BLaER1 (cell line): ENCODE data around the gene TCF4.

Experiments used
- H3K27ac ChIP-seq: shearing (Covaris generic); formaldehyde crosslinking; 2 replicates; pipeline ENCODE4 v1.8.1; 2022
- H3K27me3 ChIP-seq: shearing (Covaris generic); formaldehyde crosslinking; 2 replicates; pipeline ENCODE4 v1.8.1; 2022
- H3K36me3 ChIP-seq: shearing (Covaris generic); formaldehyde crosslinking; 2 replicates; pipeline ENCODE4 v1.8.1; 2022
- H3K4me1 ChIP-seq: shearing (Covaris generic); formaldehyde crosslinking; 2 replicates; pipeline ENCODE4 v1.8.1; 2022
- H3K4me2 ChIP-seq: shearing (Covaris generic); formaldehyde crosslinking; 2 replicates; pipeline ENCODE4 v1.8.1; 2022
- H3K4me3 ChIP-seq: shearing (Covaris generic); formaldehyde crosslinking; 2 replicates; pipeline ENCODE4 v1.8.1; 2022
- H3K9ac ChIP-seq: shearing (Covaris generic); formaldehyde crosslinking; 2 replicates; pipeline ENCODE4 v1.8.1; 2022
- H3K9me3 ChIP-seq: shearing (Covaris generic); formaldehyde crosslinking; 2 replicates; pipeline ENCODE4 v1.8.1; 2022
- H4K20me1 ChIP-seq: shearing (Covaris generic); formaldehyde crosslinking; 2 replicates; pipeline ENCODE4 v1.8.1; 2022
- Cebpa-rat ChIP-seq: shearing (Covaris generic); IDR thresholded peaks from 2 replicates; pipeline ENCODE4 v1.8.1; 2022

The TCF4 gene

DNA sequence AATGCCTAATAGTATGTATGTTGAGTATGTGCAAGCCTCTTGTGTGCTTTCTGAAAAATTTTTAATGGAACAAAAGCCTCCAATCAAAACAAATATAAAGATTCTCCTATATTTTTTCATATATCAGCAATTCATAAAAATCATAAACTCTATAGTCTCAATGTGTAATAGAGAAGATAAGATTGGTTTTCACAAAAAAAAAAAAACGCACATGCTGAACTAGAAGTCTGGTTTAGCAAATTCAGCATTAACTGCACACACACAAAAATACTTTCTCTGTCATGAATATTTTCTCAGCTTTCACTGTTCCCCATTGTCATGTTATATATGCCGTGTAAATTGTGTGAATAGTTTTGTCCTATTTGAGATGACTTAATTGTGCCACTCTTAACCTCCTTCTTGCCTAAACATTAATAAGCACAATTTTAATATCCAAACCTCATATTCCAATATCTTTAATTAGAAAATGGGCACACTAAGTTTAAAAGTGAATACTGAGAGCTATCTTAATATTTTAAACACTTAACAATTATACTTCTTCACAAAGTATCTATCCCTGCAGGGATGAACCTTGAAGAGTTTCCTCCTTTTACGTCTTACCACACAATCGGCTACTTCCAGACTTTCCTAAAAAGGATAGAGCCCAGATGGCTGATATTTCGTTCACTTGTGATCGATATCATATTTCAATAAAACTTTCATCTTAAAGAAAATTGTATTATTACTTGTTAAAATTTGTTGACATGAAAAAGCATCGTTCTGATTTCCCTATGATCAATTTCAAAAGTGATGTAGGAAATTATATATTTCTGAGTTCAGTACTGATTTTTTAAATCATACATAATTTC is 242.7 kb downstream of the TCF4 start:
- Histone ChIP-seq H3K4me3 (no peak overlapping the region), H3K27ac (no peak overlapping the region)

DNA sequence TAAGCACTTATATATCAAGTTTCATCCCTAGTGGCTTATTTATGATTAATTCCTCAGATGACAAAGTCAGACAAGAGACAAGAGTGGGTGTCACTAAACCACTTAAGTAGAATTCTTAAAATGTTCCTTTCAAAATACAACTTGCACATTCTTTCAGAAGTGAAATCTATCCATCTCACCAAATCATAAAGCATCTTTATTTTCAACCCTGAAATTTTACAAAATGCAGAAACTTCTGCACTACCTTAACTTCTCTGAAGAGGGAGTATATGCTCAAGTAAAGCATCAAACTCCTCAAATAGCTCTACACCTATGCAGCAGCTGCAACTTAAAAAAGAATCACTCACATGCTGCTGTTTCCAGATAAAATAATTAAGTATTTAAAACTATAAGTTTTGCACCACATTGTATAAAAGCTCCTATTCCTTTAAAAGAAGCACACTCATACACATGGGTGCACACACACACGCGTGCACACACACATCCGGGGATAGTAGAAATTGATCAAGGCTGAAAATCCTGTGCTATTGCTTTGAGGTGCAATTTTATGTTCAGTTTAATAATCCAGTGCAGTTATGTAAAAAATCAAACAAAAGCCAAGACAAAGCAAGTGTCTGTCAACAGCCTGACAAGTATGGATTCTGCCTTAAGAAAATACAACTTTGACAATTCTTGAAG is 244.5 kb downstream of the TCF4 start:
- Histone ChIP-seq H3K9ac (no peak overlapping the region), H3K36me3 (peaks cover 59% of the 10 kb centered on the region), H3K27ac (no peak overlapping the region), H3K9me3 (no peaks in the 10 kb centered on the region), H3K27me3 (no peaks in the 10 kb centered on the region), H3K4me3 (no peak overlapping the region), H4K20me1 (peaks cover 100% of the 10 kb centered on the region), H3K4me2 (no peak overlapping the region), H3K4me1 (peaks cover 34% of the 10 kb centered on the region)
- TF ChIP-seq Cebpa-rat, result no peak

More for the DNA sequence above, 242.7 kb downstream of the TCF4 start:
- Histone ChIP-seq H3K4me1 (peaks cover 16% of the 10 kb centered on the region), H3K9me3 (no peaks in the 10 kb centered on the region), H4K20me1 (peaks cover 100% of the 10 kb centered on the region), H3K9ac (no peak overlapping the region), H3K27me3 (no peaks in the 10 kb centered on the region), H3K36me3 (peaks cover 61% of the 10 kb centered on the region), H3K4me2 (no peak overlapping the region)
- TF ChIP-seq Cebpa-rat, result no peak

DNA sequence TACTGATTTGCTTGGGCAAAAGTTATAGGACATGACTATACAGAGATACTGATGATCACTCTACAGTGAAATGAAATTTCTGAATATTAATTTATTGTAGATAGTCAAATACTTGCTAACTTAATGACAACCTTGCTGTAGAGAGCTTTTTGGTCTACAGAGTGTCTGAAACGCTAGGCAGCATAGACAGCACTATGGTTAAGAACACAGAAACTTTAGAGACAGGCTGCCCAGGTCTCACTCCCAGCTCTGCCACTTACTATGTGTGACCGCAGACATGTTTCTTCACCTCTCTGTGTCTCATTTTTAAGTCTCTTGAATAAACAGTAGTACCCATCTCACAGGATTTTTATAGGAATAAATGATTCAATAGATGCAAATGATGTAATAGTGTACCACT is 247.0 kb downstream of the TCF4 start:
- Histone ChIP-seq H3K4me2 (peak overlapping the region; percentile 50; the same call in 1 of the 2 replicates), H3K9ac (no peak overlapping the region), H4K20me1 (peaks cover 98% of the 10 kb centered on the region), H3K27me3 (no peaks in the 10 kb centered on the region), H3K9me3 (no peaks in the 10 kb centered on the region), H3K36me3 (peaks cover 53% of the 10 kb centered on the region), H3K27ac (no peak overlapping the region), H3K4me3 (no peak overlapping the region), H3K4me1 (peaks cover 42% of the 10 kb centered on the region)
- TF ChIP-seq Cebpa-rat, result no peak

DNA sequence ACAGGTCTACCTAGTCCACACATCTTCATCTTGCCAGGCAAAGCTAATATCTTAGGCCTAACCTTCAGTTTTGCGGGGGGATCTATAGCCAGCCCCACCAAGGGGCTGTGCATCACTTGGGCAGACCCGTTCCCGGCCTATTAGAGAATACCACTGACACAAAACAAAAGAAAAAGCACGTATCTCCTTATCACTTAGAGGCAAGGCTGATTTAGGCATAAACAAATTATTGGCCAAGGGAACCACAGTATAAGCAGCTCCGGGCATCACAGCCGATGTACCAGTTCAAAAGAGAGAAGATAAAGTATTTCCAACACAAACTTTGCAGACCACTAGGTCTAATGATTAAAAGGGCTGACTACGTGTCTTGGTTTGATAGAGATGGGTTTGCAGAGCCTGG is 248.0 kb downstream of the TCF4 start:
- no peak overlapping the region for H3K9ac ChIP-seq

DNA sequence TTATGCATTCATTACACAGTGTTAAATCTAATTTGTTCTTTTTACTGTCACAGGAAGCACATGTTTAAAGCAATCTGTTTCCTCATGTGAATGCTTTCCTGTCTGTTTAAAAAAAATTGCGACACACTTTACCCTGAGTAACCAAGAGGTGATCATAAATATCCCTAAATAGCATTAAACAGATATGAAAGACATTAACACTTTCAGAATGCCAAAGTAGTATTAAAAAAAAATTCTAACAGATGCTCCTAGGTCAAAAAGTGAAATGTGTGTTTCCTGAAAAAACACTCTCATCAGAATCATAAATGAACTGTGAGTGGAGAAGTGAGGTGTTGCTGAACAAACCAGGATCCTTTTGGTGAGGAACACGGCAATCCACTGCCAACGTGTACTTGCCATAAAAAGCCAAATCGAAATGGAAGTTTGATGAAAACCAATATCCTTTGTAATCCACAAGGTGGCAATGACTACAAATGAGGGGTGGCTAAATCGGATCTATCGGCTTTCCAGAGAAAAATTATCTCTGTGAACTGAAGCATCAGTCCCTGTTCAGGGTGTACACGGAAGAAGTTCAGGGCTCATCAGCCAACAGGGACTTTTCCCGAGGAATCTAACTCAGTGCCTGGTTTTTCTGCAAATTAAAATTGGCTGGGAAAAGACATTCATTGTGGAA is 248.9 kb downstream of the TCF4 start:
- no peak overlapping the region for H3K9ac ChIP-seq
- peaks cover 42% of the 10 kb centered on the region for H3K4me1 ChIP-seq
- TF ChIP-seq Cebpa-rat, result peak; percentile 39; the same call in 1 of the 2 replicates
- no peak overlapping the region for H3K4me3 ChIP-seq
- 0 out of 2 replicates have a peak overlapping the region, but pooled peaks have one; percentile 23 for H3K27ac ChIP-seq
- H3K9me3 ChIP-seq, result no peaks in the 10 kb centered on the region
- peaks cover 97% of the 10 kb centered on the region for H4K20me1 ChIP-seq
- H3K27me3 ChIP-seq, result no peaks in the 10 kb centered on the region
- H3K36me3 ChIP-seq, result peaks cover 53% of the 10 kb centered on the region
- peak overlapping the region; percentile 50 for H3K4me2 ChIP-seq

More for the DNA sequence above, 248.0 kb downstream of the TCF4 start:
- H3K4me3 ChIP-seq, result no peak overlapping the region
- 0 out of 2 replicates have a peak overlapping the region, but pooled peaks have one; percentile 23 for H3K27ac ChIP-seq
- peak overlapping the region; percentile 50 for H3K4me2 ChIP-seq
- H3K27me3 ChIP-seq, result no peaks in the 10 kb centered on the region
- H3K9me3 ChIP-seq, result no peaks in the 10 kb centered on the region
- peaks cover 56% of the 10 kb centered on the region for H3K36me3 ChIP-seq
- H3K4me1 ChIP-seq, result peaks cover 42% of the 10 kb centered on the region
- H4K20me1 ChIP-seq, result peaks cover 97% of the 10 kb centered on the region
- TF ChIP-seq Cebpa-rat, result no peak

DNA sequence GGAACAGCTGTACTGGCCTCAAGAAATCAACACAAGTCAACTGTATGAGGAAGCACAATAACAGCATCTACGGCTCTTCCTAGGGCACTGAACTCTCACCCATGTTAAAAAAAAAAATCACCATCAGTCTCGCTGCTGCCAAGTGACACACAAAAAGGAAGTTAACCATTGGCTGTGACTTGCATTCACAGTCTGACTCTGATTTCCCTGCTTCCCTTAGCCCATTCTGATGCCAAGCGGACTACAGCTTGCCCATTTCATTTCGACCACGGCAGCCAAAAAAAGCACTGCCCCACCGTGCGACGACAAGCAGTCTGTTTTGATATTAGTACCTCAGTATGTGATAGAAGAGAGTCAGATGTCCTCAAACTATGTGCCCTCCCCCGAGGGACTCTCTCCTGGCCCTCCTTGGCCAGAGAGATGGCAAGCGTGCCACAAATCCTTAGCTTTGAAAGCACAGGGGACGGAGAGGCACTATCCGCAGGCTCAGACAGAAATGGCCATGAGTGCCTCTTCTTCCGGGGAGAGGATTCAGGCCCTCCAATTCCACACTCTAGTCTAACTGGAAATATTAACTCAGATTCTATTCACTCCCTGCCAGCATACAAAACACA is 250.0 kb downstream of the TCF4 start:
- H3K4me2 ChIP-seq, result no peak overlapping the region
- H3K4me3 ChIP-seq, result no peak overlapping the region
- peak overlapping the region; percentile 25; the same call in 1 of the 2 replicates for H3K27ac ChIP-seq
- no peaks in the 10 kb centered on the region for H3K9me3 ChIP-seq
- H3K27me3 ChIP-seq, result no peaks in the 10 kb centered on the region
- peaks cover 97% of the 10 kb centered on the region for H4K20me1 ChIP-seq
- H3K9ac ChIP-seq, result no peak overlapping the region
- TF ChIP-seq Cebpa-rat, result no peak
- peaks cover 45% of the 10 kb centered on the region for H3K36me3 ChIP-seq
- H3K4me1 ChIP-seq, result peaks cover 42% of the 10 kb centered on the region

DNA sequence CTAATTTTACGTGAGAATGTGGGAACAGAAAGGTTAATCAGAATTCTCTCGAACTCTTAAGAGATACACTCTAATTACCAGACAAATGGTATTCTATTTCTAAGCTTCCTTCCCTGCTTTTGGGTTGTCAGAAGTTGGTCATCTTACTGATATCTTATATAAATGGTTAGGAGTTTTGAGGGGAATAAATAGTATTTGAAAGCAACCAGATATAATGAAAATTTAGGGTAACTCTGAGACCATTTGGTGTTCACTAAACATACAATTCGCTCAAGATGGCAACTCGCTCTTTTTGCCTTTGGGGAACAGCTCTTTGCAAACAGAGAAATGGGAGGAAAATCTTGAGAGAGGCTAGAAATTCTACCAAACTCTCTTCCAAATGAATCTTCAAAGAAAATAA is 250.9 kb downstream of the TCF4 start:
- Histone ChIP-seq H3K4me1 (peaks cover 42% of the 10 kb centered on the region), H3K36me3 (peaks cover 42% of the 10 kb centered on the region), H3K9ac (no peak overlapping the region), H3K4me3 (no peak overlapping the region), H3K4me2 (no peak overlapping the region), H4K20me1 (peaks cover 97% of the 10 kb centered on the region), H3K27me3 (no peaks in the 10 kb centered on the region), H3K27ac (no peak overlapping the region), H3K9me3 (no peaks in the 10 kb centered on the region)
- TF ChIP-seq Cebpa-rat, result no peak

DNA sequence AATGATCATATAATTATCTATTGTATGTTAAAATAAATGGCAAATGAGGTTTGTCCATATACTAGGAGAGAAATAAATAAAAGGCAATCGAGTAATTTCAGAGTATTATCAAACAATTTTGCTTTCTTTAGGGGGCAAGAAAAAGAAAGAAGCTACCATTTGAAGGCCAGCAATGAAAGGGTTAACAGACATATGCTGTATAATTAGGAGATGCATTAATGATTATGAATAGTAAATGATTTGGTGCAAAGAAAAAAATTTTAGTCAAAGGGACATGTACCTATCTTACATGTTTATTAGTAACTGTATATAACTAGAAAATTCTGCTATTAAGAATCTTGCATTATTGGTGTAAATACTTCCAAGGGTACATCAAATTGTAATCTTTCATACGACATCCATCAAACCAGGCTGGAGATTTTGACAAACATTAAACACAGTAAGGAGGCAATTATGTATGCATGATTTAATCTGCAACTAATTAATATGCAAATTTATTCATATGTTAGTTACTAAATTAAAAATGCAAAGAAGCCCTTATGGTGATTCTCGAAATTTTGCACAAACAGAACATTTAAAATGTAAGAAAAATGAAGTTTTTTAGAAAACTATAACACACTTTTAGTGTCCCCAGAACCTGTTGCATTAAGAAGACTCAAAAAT is 251.4 kb downstream of the TCF4 start:
- peaks cover 97% of the 10 kb centered on the region for H4K20me1 ChIP-seq
- TF ChIP-seq Cebpa-rat, result no peak
- no peaks in the 10 kb centered on the region for H3K27me3 ChIP-seq
- H3K36me3 ChIP-seq, result peaks cover 42% of the 10 kb centered on the region
- H3K4me2 ChIP-seq, result no peak overlapping the region
- H3K4me1 ChIP-seq, result peaks cover 40% of the 10 kb centered on the region
- no peak overlapping the region for H3K4me3 ChIP-seq
- no peak overlapping the region for H3K9ac ChIP-seq
- H3K27ac ChIP-seq, result no peak overlapping the region
- no peaks in the 10 kb centered on the region for H3K9me3 ChIP-seq

DNA sequence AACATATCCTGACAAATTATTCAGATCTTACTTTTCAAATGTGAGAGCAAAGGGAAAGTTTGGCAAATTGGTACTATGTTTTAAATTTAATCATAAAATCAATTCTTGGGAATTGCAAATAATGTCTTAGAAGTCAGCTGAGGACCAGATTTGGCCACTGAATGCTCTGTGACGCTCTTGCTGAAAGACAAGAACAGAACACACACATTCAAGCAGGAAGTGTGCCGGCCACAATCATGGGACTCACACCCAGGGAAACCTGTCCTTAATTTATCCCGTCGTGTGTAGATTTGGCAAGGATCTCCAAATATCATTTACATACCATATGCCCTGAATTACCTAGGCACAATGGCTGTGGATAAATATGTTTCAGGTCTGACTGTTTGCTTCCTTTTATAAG is 253.1 kb downstream of the TCF4 start:
- Histone ChIP-seq H3K27ac (no peak overlapping the region), H3K9ac (no peak overlapping the region), H3K4me3 (no peak overlapping the region), H3K27me3 (no peaks in the 10 kb centered on the region), H4K20me1 (peaks cover 97% of the 10 kb centered on the region), H3K4me1 (peaks cover 40% of the 10 kb centered on the region), H3K4me2 (no peak overlapping the region), H3K9me3 (no peaks in the 10 kb centered on the region), H3K36me3 (peaks cover 43% of the 10 kb centered on the region)
- TF ChIP-seq Cebpa-rat, result no peak
